ENCODE data around the gene MCEMP1.

The MCEMP1 gene

DNA sequence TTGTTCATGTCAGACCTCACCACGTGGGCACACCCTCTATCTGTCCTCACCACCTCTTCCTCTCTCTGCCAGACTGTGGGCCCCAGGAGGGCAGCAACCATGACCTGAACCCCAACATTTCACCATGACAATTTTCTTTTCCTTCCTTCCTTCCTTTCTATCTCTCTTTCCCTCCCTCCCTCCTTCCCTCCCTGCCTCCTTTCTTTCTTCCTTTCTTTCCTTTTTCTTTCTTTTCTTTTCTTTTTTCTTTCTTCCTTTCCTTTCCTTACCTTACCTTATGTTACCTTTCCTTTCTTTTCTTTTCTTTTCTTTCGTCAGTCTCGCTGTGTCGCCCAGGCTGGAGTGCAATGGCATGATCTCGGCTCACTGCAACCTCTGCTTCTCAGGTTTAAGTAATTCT is 33.7 kb downstream of the MCEMP1 start:
- TF ChIP-seq CREB1 (IDR thresholded peaks at IDR 0.05; ENCODE audit: low read depth) (no peak), EP300 (IDR thresholded peaks at IDR 0.05; ENCODE audit: borderline replicate concordance) (no peak), ZBTB7A (IDR thresholded peaks at IDR 0.05; ENCODE audit: low read depth) (no peak), TCF12 (IDR thresholded peaks at IDR 0.05; ENCODE audit: low read depth) (no peak), FOXM1 (IDR thresholded peaks at IDR 0.05; ENCODE audit: borderline replicate concordance, low read depth) (no peak), TAF1 (IDR thresholded peaks at IDR 0.05; ENCODE audit: low read depth) (no peak), CEBPB (IDR thresholded peaks at IDR 0.05) (no peak), EGR1 (IDR thresholded peaks at IDR 0.05) (no peak), TEAD4 (IDR thresholded peaks at IDR 0.05) (no peak), YY1 (IDR thresholded peaks at IDR 0.05; ENCODE audit: low read depth) (no peak), RAD21 (IDR thresholded peaks at IDR 0.05; ENCODE audit: low read depth) (no peak), NFIC (IDR thresholded peaks at IDR 0.05) (no peak)
- TF ChIP-seq, protein P1, sequence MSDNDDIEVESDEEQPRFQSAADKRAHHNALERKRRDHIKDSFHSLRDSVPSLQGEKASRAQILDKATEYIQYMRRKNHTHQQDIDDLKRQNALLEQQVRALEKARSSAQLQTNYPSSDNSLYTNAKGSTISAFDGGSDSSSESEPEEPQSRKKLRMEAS (IDR thresholded peaks at IDR 0.05): no peak
- TF ChIP-seq, protein P2, sequence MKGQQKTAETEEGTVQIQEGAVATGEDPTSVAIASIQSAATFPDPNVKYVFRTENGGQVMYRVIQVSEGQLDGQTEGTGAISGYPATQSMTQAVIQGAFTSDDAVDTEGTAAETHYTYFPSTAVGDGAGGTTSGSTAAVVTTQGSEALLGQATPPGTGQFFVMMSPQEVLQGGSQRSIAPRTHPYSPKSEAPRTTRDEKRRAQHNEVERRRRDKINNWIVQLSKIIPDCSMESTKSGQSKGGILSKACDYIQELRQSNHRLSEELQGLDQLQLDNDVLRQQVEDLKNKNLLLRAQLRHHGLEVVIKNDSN (IDR thresholded peaks at IDR 0.05): no peak
- TF ChIP-seq, protein P3, sequence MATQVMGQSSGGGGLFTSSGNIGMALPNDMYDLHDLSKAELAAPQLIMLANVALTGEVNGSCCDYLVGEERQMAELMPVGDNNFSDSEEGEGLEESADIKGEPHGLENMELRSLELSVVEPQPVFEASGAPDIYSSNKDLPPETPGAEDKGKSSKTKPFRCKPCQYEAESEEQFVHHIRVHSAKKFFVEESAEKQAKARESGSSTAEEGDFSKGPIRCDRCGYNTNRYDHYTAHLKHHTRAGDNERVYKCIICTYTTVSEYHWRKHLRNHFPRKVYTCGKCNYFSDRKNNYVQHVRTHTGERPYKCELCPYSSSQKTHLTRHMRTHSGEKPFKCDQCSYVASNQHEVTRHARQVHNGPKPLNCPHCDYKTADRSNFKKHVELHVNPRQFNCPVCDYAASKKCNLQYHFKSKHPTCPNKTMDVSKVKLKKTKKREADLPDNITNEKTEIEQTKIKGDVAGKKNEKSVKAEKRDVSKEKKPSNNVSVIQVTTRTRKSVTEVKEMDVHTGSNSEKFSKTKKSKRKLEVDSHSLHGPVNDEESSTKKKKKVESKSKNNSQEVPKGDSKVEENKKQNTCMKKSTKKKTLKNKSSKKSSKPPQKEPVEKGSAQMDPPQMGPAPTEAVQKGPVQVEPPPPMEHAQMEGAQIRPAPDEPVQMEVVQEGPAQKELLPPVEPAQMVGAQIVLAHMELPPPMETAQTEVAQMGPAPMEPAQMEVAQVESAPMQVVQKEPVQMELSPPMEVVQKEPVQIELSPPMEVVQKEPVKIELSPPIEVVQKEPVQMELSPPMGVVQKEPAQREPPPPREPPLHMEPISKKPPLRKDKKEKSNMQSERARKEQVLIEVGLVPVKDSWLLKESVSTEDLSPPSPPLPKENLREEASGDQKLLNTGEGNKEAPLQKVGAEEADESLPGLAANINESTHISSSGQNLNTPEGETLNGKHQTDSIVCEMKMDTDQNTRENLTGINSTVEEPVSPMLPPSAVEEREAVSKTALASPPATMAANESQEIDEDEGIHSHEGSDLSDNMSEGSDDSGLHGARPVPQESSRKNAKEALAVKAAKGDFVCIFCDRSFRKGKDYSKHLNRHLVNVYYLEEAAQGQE (IDR thresholded peaks at IDR 0.05; ENCODE audit: low read depth): no peak

DNA sequence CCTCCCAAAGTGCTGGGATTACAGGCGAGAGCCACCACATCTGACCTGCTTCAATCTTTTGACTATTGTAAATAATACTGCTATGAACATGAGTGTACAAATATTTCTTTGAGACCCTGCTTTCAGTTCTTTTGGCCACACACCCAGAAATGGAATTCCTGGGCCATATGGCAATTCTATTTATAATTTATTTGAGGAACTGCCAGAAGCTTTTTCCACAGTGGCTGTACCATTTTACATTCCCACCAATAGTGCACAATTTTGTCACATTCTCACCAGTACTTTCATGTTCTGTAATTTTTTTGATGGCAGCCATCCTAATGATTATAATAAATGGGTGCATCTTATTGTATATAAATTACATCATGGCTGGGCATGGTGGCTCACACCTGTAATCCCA is 38.8 kb downstream of the MCEMP1 start:
- TF ChIP-seq NFIC (IDR thresholded peaks at IDR 0.05) (no peak), FOXM1 (IDR thresholded peaks at IDR 0.05; ENCODE audit: borderline replicate concordance, low read depth) (no peak), TEAD4 (IDR thresholded peaks at IDR 0.05) (no peak), YY1 (IDR thresholded peaks at IDR 0.05; ENCODE audit: low read depth) (no peak), RAD21 (IDR thresholded peaks at IDR 0.05; ENCODE audit: low read depth) (no peak), CREB1 (IDR thresholded peaks at IDR 0.05; ENCODE audit: low read depth) (no peak)

DNA sequence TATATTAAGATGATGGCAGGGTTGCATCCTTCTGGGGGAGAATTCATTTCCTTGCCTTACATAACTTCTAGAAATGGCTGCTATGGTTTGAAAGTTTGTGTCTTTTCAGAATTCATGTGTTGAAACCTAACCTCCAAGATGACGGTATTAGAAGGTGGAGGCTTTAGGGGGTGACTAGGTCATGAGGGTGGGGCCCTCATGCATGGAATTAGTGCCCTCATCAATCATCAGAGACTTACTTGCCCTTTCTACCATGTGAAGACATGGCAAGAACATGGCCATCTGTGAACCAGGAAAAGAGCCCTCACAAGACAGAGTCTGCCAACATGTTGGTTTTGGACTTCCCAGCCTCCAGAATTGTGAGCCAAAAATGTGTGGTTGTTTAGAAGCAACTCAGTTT is 39.9 kb downstream of the MCEMP1 start:
- TF ChIP-seq FOXM1 (IDR thresholded peaks at IDR 0.05; ENCODE audit: borderline replicate concordance, low read depth): no peak
- TF ChIP-seq NFIC (IDR thresholded peaks at IDR 0.05): no peak
- TF ChIP-seq CREB1 (IDR thresholded peaks at IDR 0.05; ENCODE audit: low read depth): no peak
- TF ChIP-seq EP300 (IDR thresholded peaks at IDR 0.05; ENCODE audit: borderline replicate concordance): no peak
- no peak for TF ChIP-seq RAD21 (IDR thresholded peaks at IDR 0.05; ENCODE audit: low read depth)
- TF ChIP-seq CEBPB (IDR thresholded peaks at IDR 0.05): no peak
- no peak for TF ChIP-seq TAF1 (IDR thresholded peaks at IDR 0.05; ENCODE audit: low read depth)

DNA sequence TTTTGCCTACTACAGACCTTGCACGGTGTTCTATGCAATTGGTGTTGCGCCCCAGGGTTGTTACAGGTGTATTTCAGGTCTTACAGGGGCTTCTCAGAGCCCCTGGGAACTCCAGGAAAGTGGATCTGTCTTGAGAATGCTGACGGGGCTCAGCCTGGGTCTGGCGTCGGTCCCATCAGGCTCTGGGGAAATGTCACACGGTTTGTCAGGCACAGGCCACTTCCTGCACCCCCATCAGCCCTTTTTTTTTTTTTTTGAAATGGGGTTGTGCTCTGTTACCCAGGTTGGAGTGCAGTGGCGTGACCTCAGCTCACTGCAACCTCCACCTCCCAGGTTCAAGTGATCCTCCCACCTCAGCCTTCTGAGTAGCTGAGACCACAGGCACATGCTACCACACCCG is 41.8 kb downstream of the MCEMP1 start:
- TF ChIP-seq, protein P1 (IDR thresholded peaks at IDR 0.05): no peak
- TF ChIP-seq TCF12 (IDR thresholded peaks at IDR 0.05; ENCODE audit: low read depth) (no peak), EP300 (IDR thresholded peaks at IDR 0.05; ENCODE audit: borderline replicate concordance) (no peak), TAF1 (IDR thresholded peaks at IDR 0.05; ENCODE audit: low read depth) (no peak), TEAD4 (IDR thresholded peaks at IDR 0.05) (no peak), CEBPB (IDR thresholded peaks at IDR 0.05) (no peak), EGR1 (IDR thresholded peaks at IDR 0.05) (no peak), FOXM1 (IDR thresholded peaks at IDR 0.05; ENCODE audit: borderline replicate concordance, low read depth) (no peak)
- TF ChIP-seq, protein P2 (IDR thresholded peaks at IDR 0.05): no peak

DNA sequence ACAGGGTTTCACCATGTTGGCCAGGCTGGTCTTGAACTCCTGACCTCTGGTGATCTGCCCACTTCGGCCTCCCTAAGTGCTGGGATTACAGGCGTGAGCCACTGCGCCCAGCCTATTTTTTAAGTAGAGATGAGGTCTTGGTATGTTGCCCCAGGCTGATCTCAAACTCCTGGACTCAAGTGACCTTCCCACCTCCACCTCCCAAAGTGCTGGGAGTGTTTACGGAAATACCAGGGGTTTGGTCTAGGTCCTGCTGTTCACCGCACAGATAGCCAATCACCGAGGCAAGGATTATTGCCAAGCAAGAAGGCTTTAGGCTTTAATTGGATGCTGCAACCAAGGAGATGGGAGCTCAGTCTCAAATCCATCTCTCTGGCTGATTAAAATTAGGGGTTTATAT is 43.5 kb downstream of the MCEMP1 start:
- TF ChIP-seq RAD21 (IDR thresholded peaks at IDR 0.05; ENCODE audit: low read depth) (no peak), EGR1 (IDR thresholded peaks at IDR 0.05) (no peak), EP300 (IDR thresholded peaks at IDR 0.05; ENCODE audit: borderline replicate concordance) (no peak), TEAD4 (IDR thresholded peaks at IDR 0.05) (no peak), YY1 (IDR thresholded peaks at IDR 0.05; ENCODE audit: low read depth) (no peak), NFIC (IDR thresholded peaks at IDR 0.05) (no peak), TAF1 (IDR thresholded peaks at IDR 0.05; ENCODE audit: low read depth) (no peak), ZBTB7A (IDR thresholded peaks at IDR 0.05; ENCODE audit: low read depth) (no peak), CREB1 (IDR thresholded peaks at IDR 0.05; ENCODE audit: low read depth) (no peak), TCF12 (IDR thresholded peaks at IDR 0.05; ENCODE audit: low read depth) (no peak), FOXM1 (IDR thresholded peaks at IDR 0.05; ENCODE audit: borderline replicate concordance, low read depth) (no peak)
- TF ChIP-seq, protein P1 (IDR thresholded peaks at IDR 0.05): no peak
- TF ChIP-seq, protein P2 (IDR thresholded peaks at IDR 0.05): no peak
- TF ChIP-seq, protein P3 (IDR thresholded peaks at IDR 0.05; ENCODE audit: low read depth): no peak
